RWPE2 (cell line): ENCODE results near the gene PTGIR.

Experiments
- ATAC-seq: fragments of 200-7000 bp; cut with Tn5 transposase; 3 replicates; pipeline ENCODE4 v1.9.1; 2021; ENCODE audit warnings: low read depth
- DNase-seq: peaks from one replicate; pipeline ENCODE4 v3.0.0-alpha.2; 2020; ENCODE audit warnings: low spot score
- H3K27ac ChIP-seq: fragments of 450-650 bp; 2 replicates; pipeline ENCODE4 v1.5.1; 2017; ENCODE audit warnings: mild to moderate bottlenecking; ENCODE audit not compliant: poor library complexity, severe bottlenecking
- H3K27me3 ChIP-seq: fragments of 250-450 bp; sonication (Bioruptor Pico); 2 replicates; pipeline ENCODE4 v1.5.1; 2021; ENCODE audit warnings: mild to moderate bottlenecking, moderate library complexity; ENCODE audit not compliant: insufficient read depth, poor library complexity, severe bottlenecking
- H3K36me3 ChIP-seq: fragments of 250-450 bp; sonication (Bioruptor Pico); 2 replicates; pipeline ENCODE4 v1.5.1; 2020; ENCODE audit warnings: low read depth, mild to moderate bottlenecking, moderate library complexity
- H3K4me1 ChIP-seq: fragments of 250-450 bp; sonication (Bioruptor Pico); 2 replicates; pipeline ENCODE4 v1.5.1; 2021; ENCODE audit warnings: mild to moderate bottlenecking, moderate library complexity; ENCODE audit not compliant: insufficient read depth, poor library complexity, severe bottlenecking
- H3K4me3 ChIP-seq: fragments of 250-450 bp; sonication (Bioruptor Pico); 2 replicates; pipeline ENCODE4 v1.5.1; 2021; ENCODE audit warnings: mild to moderate bottlenecking, moderate library complexity; ENCODE audit not compliant: severe bottlenecking
- H3K9me3 ChIP-seq: fragments of 250-450 bp; sonication (Bioruptor Pico); 2 replicates; pipeline ENCODE4 v1.5.1; 2021; ENCODE audit warnings: mild to moderate bottlenecking, moderate library complexity; ENCODE audit not compliant: severe bottlenecking
- CTCF ChIP-seq: fragments of 450-650 bp; IDR thresholded peaks from one replicate; pipeline ENCODE4 v1.5.1; 2017; ENCODE audit warnings: mild to moderate bottlenecking, moderate library complexity; ENCODE audit not compliant: poor library complexity, severe bottlenecking

PTGIR gene

DNA sequence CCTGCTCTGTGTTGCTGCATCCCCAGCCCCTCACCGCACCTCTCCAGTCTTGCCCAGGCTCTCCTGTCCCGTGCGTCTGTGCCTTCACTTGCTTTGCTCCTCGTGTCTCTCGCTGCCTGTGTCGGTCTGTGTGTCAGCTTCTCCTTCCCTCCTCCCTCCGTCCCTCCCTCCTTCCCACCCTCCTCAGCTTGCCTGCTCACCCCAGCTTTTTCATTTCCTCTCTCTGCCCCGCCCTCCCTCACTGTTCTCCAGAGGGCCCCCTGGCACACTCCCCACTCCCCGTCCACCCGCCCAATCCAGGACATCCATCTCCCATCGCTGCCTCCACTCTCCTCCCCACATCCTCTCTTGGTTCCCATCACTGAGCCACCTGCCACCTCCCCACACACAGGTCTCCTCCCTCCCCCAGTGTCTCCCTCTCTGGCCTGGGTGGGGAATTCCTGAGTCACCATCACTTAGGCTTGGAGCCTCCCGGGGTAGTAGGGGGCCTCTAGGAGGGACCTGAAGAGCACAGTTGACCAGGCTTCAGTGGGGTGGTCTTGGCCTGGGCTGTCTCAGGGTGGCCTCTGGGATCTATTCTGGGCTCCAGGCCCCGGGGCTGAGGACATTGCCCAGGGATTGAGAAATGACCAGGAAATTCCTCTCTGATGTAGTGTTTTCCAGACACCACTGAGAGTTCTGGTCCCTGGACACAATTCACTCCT, at the start of gene PTGIR:
Gene PTGIR (minus strand): TSS at position 132 of the 704 bp plus-strand sequence. CDS start 864 bp downstream, outside the sequence.
- no peak for TF ChIP-seq CTCF
- Histone ChIP-seq H3K27me3 (no peaks in the 10 kb centered on the region), H3K4me1 (peaks cover 7% of the 10 kb centered on the region), H3K27ac (no peak within 1 kb of the TSS), H3K36me3 (no peaks in the 10 kb centered on the region), H3K4me3 (no peak within 1 kb of the TSS), H3K9me3 (no peaks in the 10 kb centered on the region)
- ATAC-seq: peak; percentile 49
- peak; percentile 34 for DNase-seq

DNA sequence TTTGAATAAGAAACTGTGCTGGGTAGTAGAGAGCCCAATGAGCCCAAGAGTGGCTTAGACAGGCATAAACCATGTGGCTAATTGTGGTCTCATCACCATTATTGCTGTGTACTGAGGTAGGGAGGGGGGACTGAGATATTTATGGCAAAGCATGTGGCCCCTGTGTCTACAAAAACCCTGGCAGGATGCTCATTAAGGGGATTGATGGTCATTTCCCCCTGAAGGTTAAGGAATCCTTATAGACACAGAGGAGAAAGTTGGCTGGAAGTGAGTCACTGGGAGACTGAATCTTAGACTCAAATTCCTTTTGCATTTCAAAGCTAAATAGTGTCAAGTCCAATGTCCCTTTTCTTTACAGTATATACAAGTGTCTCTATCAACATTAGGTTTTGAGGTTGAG, 45.9 kb upstream of the PTGIR start:
- Histone ChIP-seq H3K36me3 (peaks cover 24% of the 10 kb centered on the region), H3K4me1 (no peaks in the 10 kb centered on the region), H3K27ac (no peak overlapping the region), H3K4me3 (no peak overlapping the region), H3K27me3 (no peaks in the 10 kb centered on the region), H3K9me3 (no peaks in the 10 kb centered on the region)
- ATAC-seq (peak; percentile 33; the same call in 1 of the 3 replicates), DNase-seq (no peak)
- no peak for TF ChIP-seq CTCF

DNA sequence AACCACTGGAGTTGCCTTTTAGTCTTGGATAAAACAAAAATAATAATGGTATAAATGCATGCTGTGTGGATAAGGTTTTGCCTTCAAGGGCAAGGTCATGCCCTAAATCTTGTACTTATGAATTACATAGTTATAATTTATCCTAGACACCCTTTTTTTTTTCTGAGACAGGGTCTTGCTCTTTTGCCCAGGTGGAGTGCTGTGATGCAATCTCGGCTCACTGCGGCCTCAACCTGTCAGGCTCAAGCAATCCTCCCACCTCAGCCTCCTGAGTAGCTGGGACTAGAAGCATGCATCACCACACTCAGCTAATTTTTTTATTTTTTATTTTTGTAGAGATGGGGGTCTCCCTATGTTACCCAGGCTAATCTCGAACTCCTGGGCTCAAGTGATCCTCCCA, 43.8 kb upstream of the PTGIR start:
- Histone ChIP-seq H3K4me1 (no peaks in the 10 kb centered on the region), H3K27me3 (no peaks in the 10 kb centered on the region), H3K4me3 (no peak overlapping the region), H3K27ac (no peak overlapping the region), H3K9me3 (no peaks in the 10 kb centered on the region), H3K36me3 (peaks cover 4% of the 10 kb centered on the region; the same call in 1 of the 2 replicates)
- DNase-seq (no peak), ATAC-seq (no peak)
- no peak for TF ChIP-seq CTCF

DNA sequence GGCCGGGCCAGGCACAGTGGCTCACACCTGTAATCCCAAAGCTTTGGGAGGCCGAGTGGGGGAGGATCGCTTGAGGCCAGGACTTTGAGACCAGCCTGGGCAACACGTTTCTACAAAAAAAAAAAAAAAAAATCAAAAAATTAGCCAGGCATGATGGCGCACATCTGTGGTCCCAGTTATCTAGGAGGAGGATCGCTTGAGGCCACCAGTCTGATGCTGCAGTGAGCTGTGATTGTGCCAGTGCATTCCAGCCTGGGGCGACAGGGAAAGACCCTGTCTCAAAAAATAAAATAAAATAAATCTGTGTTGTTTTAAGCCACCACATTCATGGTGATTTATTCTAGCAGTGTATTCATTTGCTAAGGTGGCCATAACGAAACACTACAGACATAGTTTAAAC, 40.2 kb upstream of the PTGIR start:
- ATAC-seq (no peak), DNase-seq (no peak)
- Histone ChIP-seq H3K27ac (no peak overlapping the region), H3K4me1 (no peaks in the 10 kb centered on the region), H3K4me3 (no peak overlapping the region), H3K27me3 (peaks cover 6% of the 10 kb centered on the region), H3K36me3 (no peaks in the 10 kb centered on the region), H3K9me3 (no peaks in the 10 kb centered on the region)
- no peak for TF ChIP-seq CTCF

GRCh38 chr19:46661735-46662592, 37.1 kb upstream of the PTGIR start:
- H3K36me3 ChIP-seq: no peaks in the 10 kb centered on the region
- peak; percentile 98 for TF ChIP-seq CTCF
- ATAC-seq (peak; percentile 69), DNase-seq (peak; percentile 78)
- peak overlapping the region; percentile 19 for H3K4me3 ChIP-seq
- peaks cover 24% of the 10 kb centered on the region for H3K27me3 ChIP-seq
- no peaks in the 10 kb centered on the region for H3K9me3 ChIP-seq
- no peaks in the 10 kb centered on the region for H3K4me1 ChIP-seq
- H3K27ac ChIP-seq: no peak overlapping the region
